ENCODE data around the gene FABP3.
"Not testable (repeated sequence)": the region's sequence is repeated elsewhere in the genome, so short reads cannot be mapped to it uniquely, and the experiment has no call there.

The FABP3 gene

DNA sequence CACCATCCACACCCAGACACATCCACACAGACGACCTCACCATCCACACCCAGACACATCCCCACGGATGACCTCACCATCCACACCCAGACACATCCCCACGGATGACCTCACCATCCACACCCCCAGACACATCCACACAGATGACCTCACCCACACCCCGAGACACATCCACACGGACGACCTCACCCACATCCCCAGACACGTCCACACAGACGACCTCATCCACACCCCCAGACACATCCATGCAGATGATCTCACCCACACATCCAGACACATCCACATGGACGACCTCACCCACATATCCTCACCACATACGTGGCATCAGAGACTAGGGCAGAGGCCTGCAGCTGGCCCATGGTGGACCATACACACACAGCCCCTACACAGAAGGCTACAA lies 14.7 kb upstream of the FABP3 start:
- no peaks in the 10 kb centered on the region for H3K36me3 Mint-ChIP-seq (ENCODE audit: low read depth)

GRCh38 chr1:31386576-31387243 lies 13.8 kb upstream of the FABP3 start:
- H3K27me3 Mint-ChIP-seq (ENCODE audit: low read depth, poor library complexity); H3K27ac Mint-ChIP-seq; H3K36me3 Mint-ChIP-seq (ENCODE audit: low read depth); DNase-seq; H3K9me3 Mint-ChIP-seq; H3K4me1 Mint-ChIP-seq; H3K4me3 Mint-ChIP-seq: not testable (repeated sequence)

More for the DNA sequence above, 14.7 kb upstream of the FABP3 start:
- Mint-ChIP-seq H3K9me3 (no peaks in the 10 kb centered on the region), H3K4me3 (no peak overlapping the region), H3K4me1 (no peaks in the 10 kb centered on the region), H3K27ac (no peak overlapping the region), H3K27me3 (ENCODE audit: low read depth, poor library complexity) (peaks cover 2% of the 10 kb centered on the region)
- DNase-seq = no peak
- no peak for TF ChIP-seq CTCF (IDR thresholded peaks at IDR 0.05)

DNA sequence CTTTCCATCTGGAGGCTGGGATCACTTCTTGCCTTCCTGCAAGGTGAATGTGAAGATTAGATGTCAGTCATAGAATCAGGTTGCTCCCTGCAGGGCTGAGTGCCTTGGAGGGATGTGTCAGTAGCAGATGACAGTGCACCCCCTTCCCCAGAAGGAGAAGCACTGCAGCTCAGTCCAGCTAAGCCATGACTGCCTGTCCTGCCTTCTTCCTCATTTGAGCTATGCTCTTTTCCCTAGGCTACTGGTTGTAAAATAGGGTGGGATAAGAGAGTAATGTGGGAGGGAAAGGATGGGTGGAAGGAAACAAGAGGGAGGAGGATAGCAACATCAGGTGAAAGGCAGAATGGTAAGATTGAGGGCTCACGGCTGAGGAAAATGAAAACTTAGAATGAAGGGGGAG lies 11.1 kb upstream of the FABP3 start:
- TF ChIP-seq CTCF (IDR thresholded peaks at IDR 0.05) = no peak
- DNase-seq = no peak
- Mint-ChIP-seq H3K4me3 (no peak overlapping the region), H3K27me3 (ENCODE audit: low read depth, poor library complexity) (peaks cover 7% of the 10 kb centered on the region), H3K4me1 (peaks cover 14% of the 10 kb centered on the region), H3K9me3 (no peaks in the 10 kb centered on the region), H3K27ac (no peak overlapping the region), H3K36me3 (ENCODE audit: low read depth) (no peaks in the 10 kb centered on the region)

- Mint-ChIP-seq H3K4me1 (peaks cover 14% of the 10 kb centered on the region), H3K9me3 (no peaks in the 10 kb centered on the region), H3K27me3 (ENCODE audit: low read depth, poor library complexity) (peaks cover 9% of the 10 kb centered on the region), H3K27ac (no peak overlapping the region), H3K4me3 (no peak overlapping the region), H3K36me3 (ENCODE audit: low read depth) (no peaks in the 10 kb centered on the region)
- TF ChIP-seq CTCF (IDR thresholded peaks at IDR 0.05) = no peak
- DNase-seq = no peak
Measured at GRCh38 chr1:31382379-31382989, 9.6 kb upstream of the FABP3 start.

DNA sequence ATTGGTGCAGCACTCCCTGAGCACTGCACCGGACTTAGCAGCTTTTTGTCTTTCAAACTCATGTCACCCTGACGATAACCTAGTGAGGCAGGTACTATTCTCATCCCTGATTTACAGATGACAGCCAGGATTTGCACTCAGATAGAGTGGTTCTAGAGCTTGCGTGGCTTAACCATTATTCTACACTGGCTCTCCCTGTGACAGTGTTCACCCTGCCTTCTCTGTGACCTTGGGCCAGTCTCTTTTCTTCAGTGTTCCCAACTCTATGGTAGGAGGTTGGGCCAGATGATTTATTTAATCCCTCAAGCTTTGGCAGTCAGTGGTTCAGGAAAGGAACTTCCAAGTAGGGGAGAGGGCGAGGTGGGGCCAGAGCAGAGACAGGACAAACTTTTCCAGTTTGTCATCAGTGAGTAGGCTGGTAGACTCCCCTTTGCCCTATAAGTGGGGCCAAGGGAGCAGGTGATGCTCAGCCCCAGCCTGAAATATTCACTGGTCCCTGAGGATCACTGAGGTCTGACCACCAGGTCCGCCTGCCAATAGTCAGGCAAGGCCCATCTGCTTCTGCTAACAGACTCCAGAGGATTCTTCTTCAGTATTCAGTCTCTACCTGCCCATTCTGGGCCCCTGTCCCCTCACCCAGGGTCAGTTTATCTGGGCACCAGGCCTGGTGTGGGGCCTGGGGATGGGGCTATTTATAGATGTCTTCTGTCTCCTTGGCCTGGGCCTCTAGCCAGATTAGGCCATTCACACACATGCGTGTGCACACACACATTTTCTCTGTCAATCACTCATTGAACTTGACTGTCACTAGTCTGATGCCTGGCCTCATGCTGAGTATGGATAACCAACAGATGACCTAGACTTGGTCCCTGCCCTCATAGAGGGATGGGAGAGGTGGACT lies 8.8 kb upstream of the FABP3 start:
- Mint-ChIP-seq H3K27me3 (ENCODE audit: low read depth, poor library complexity) (peaks cover 9% of the 10 kb centered on the region), H3K9me3 (no peaks in the 10 kb centered on the region), H3K27ac (no peak overlapping the region), H3K4me3 (no peak overlapping the region), H3K4me1 (peaks cover 16% of the 10 kb centered on the region), H3K36me3 (ENCODE audit: low read depth) (no peaks in the 10 kb centered on the region)
- no peak for TF ChIP-seq CTCF (IDR thresholded peaks at IDR 0.05)
- no peak for DNase-seq

DNA sequence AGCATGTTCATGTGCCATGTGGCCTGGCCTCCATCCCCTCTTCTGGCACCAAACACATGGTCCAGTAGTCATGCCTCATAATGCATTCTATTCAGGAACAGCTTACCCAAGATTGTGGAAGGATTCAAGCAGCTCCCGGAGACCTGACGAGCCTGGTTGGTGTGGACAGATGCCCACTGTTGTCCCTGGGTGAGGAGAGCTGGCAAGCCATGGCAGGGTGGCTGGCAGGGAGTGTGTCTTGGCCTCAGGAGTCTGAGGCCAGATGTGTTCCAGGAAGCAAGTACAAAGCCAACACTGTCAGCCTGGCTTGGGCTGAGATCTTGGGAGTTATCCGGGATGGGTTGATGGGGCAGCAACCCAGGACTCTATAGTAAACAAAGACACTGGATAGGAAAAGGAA lies 7.3 kb upstream of the FABP3 start:
- H3K4me1 Mint-ChIP-seq = peaks cover 22% of the 10 kb centered on the region
- H3K27me3 Mint-ChIP-seq (ENCODE audit: low read depth, poor library complexity) = peaks cover 13% of the 10 kb centered on the region
- H3K9me3 Mint-ChIP-seq = no peaks in the 10 kb centered on the region

More for the DNA sequence above, 7.3 kb upstream of the FABP3 start:
- no peaks in the 10 kb centered on the region for H3K36me3 Mint-ChIP-seq (ENCODE audit: low read depth)
- no peak overlapping the region for H3K4me3 Mint-ChIP-seq
- no peak for TF ChIP-seq CTCF (IDR thresholded peaks at IDR 0.05)
- peak overlapping the region; percentile 26 for H3K27ac Mint-ChIP-seq
- no peak for DNase-seq

Data from nephron progenitor cell (in vitro differentiated cells).